H9 (cell line): Measurements from ENCODE around the gene CAT. TPM values are rescaled to one million over a fixed set of nuclear protein-coding genes. Genes with fewer than 3 reads are reported as not detected.

ENCODE experiments used
- DNase-seq: peaks from one replicate; pipeline ENCODE4 v3.0.0-alpha.2; 2017
- H2AFZ ChIP-seq: one replicate; pipeline ENCODE4 v1.6.1; 2013; ENCODE audit warnings: mild to moderate bottlenecking, low read length, control low read depth, moderate library complexity
- H2AK5ac ChIP-seq: 2 replicates; pipeline ENCODE4 v1.6.1; 2013; ENCODE audit warnings: low read length, control low read depth, mixed read lengths; ENCODE audit not compliant: insufficient read length
- H2BK120ac ChIP-seq: one replicate; pipeline ENCODE4 v1.6.1; 2013; ENCODE audit warnings: low read depth, mild to moderate bottlenecking, low read length, control low read depth, inconsistent platforms; ENCODE audit not compliant: poor library complexity, severe bottlenecking
- H2BK12ac ChIP-seq: 2 replicates; pipeline ENCODE4 v1.6.1; 2013; ENCODE audit warnings: low read length, control low read depth, mixed read lengths, low read depth; ENCODE audit not compliant: insufficient read length
- H2BK15ac ChIP-seq: 2 replicates; pipeline ENCODE4 v1.6.1; 2013; ENCODE audit warnings: low read depth, low read length, control low read depth
- H2BK20ac ChIP-seq: one replicate; pipeline ENCODE4 v1.6.1; 2013; ENCODE audit warnings: low read depth, mild to moderate bottlenecking, low read length, control low read depth, inconsistent platforms; ENCODE audit not compliant: poor library complexity, severe bottlenecking
- H2BK5ac ChIP-seq: 2 replicates; pipeline ENCODE4 v1.6.1; 2013; ENCODE audit warnings: low read length, control low read depth, mixed read lengths; ENCODE audit not compliant: insufficient read length
- H3K14ac ChIP-seq: 2 replicates; pipeline ENCODE4 v1.6.1; 2013; ENCODE audit warnings: low read length, control low read depth; ENCODE audit not compliant: insufficient read depth
- H3K18ac ChIP-seq: 2 replicates; pipeline ENCODE4 v1.6.1; 2013; ENCODE audit warnings: low read depth, mild to moderate bottlenecking, mixed read lengths, low read length, control low read depth; ENCODE audit not compliant: insufficient read length
- H3K23ac ChIP-seq: 2 replicates; pipeline ENCODE4 v1.6.1; 2013; ENCODE audit warnings: low read length, control low read depth, mixed read lengths, low read depth; ENCODE audit not compliant: insufficient read length
- H3K23me2 ChIP-seq: 2 replicates; pipeline ENCODE4 v1.6.1; 2013; ENCODE audit warnings: low read depth, mild to moderate bottlenecking, mixed read lengths, low read length, control low read depth; ENCODE audit not compliant: insufficient read length, poor library complexity, severe bottlenecking
- H3K27ac ChIP-seq: 2 replicates; pipeline ENCODE4 v1.5.1; 2013; ENCODE audit warnings: low read length, control low read depth, mixed read lengths, low read depth; ENCODE audit not compliant: insufficient read length
- H3K27me3 ChIP-seq: 2 replicates; pipeline ENCODE4 v1.6.1; 2013; ENCODE audit warnings: low read length, control low read depth, inconsistent platforms; ENCODE audit not compliant: insufficient read depth
- H3K4ac ChIP-seq: 2 replicates; pipeline ENCODE4 v1.6.1; 2013; ENCODE audit warnings: low read depth, mild to moderate bottlenecking, control low read depth, inconsistent platforms, low read length, moderate library complexity
- H3K4me1 ChIP-seq: 2 replicates; pipeline ENCODE4 v1.6.1; 2013; ENCODE audit warnings: low read length, control low read depth, inconsistent platforms; ENCODE audit not compliant: insufficient read depth
- H3K4me2 ChIP-seq: 2 replicates; pipeline ENCODE4 v1.6.1; 2013; ENCODE audit warnings: low read length, control low read depth, mixed read lengths; ENCODE audit not compliant: insufficient read length, insufficient read depth
- H3K56ac ChIP-seq: 2 replicates; pipeline ENCODE4 v1.6.1; 2013; ENCODE audit warnings: low read depth, mild to moderate bottlenecking, mixed read lengths, low read length, control low read depth; ENCODE audit not compliant: insufficient read length
- H3K79me1 ChIP-seq: 2 replicates; pipeline ENCODE4 v1.6.1; 2013; ENCODE audit warnings: low read depth, mild to moderate bottlenecking, moderate library complexity, low read length, control low read depth, inconsistent platforms; ENCODE audit not compliant: insufficient read depth, poor library complexity, severe bottlenecking
- H3K79me2 ChIP-seq: 2 replicates; pipeline ENCODE4 v1.6.1; 2013; ENCODE audit warnings: low read length, control low read depth, inconsistent platforms; ENCODE audit not compliant: insufficient read depth
- H3K9ac ChIP-seq: 2 replicates; pipeline ENCODE4 v1.6.1; 2013; ENCODE audit warnings: low read length, control low read depth, mixed read lengths; ENCODE audit not compliant: insufficient read length; ENCODE audit errors: extremely low read depth
- H3K9me3 ChIP-seq: one replicate; pipeline ENCODE4 v1.6.1; 2013; ENCODE audit warnings: low read depth, low read length, inconsistent platforms; ENCODE audit not compliant: control insufficient read depth
- H3T11ph ChIP-seq: one replicate; pipeline ENCODE4 v1.6.1; 2013; ENCODE audit warnings: mild to moderate bottlenecking, low read length, control low read depth, inconsistent platforms
- H4K20me1 ChIP-seq: one replicate; pipeline ENCODE4 v1.6.1; 2013; ENCODE audit not compliant: control insufficient read depth, insufficient read length, insufficient read depth
- H4K5ac ChIP-seq: 2 replicates; pipeline ENCODE4 v1.6.1; 2013; ENCODE audit warnings: low read depth, mild to moderate bottlenecking, mixed read lengths, low read length, control low read depth; ENCODE audit not compliant: insufficient read length
- H4K8ac ChIP-seq: replicated peaks from 2 replicates; pipeline ENCODE4 v1.6.1; 2013; ENCODE audit warnings: low read length, control low read depth, mixed read lengths, low read depth; ENCODE audit not compliant: insufficient read length
- H4K91ac ChIP-seq: 2 replicates; pipeline ENCODE4 v1.6.1; 2013; ENCODE audit warnings: low read depth, mild to moderate bottlenecking, moderate library complexity, mixed read lengths, low read length, control low read depth; ENCODE audit not compliant: insufficient read length
- H3K27ac Mint-ChIP-seq, 3 experiments: 2 replicates in 2 of 3; 3 replicates in 1 of 3; pipeline ENCODE4 v1.8.0; 2020 to 2021; ENCODE audit warnings: mixed read lengths in 3 of 3, mild to moderate bottlenecking in 1 of 3, moderate library complexity in 1 of 3
- H3K27me3 Mint-ChIP-seq: 2 replicates; pipeline ENCODE4 v1.8.0; 2021; ENCODE audit warnings: low read depth, mild to moderate bottlenecking, moderate library complexity, mixed read lengths
- H3K36me3 Mint-ChIP-seq, 3 experiments: 2 replicates in 2 of 3; 3 replicates in 1 of 3; pipeline ENCODE4 v1.8.0; 2020 to 2021; ENCODE audit warnings: low read depth in 3 of 3, mixed read lengths in 3 of 3; ENCODE audit not compliant: insufficient read depth in 1 of 3
- H3K4me1 Mint-ChIP-seq, 2 experiments: 2 replicates each; pipeline ENCODE4 v1.8.0; 2020; ENCODE audit warnings: mixed read lengths in 2 of 2
- H3K4me3 Mint-ChIP-seq, 2 experiments: 2 replicates in 1 of 2; 3 replicates in 1 of 2; pipeline ENCODE4 v1.8.0; 2020 to 2021; ENCODE audit warnings: mild to moderate bottlenecking in 2 of 2, mixed read lengths in 2 of 2, moderate library complexity in 1 of 2
- H3K9me3 Mint-ChIP-seq, 2 experiments: 2 replicates in 1 of 2; 3 replicates in 1 of 2; pipeline ENCODE4 v1.8.0; 2020; ENCODE audit warnings: mild to moderate bottlenecking in 2 of 2, mixed read lengths in 2 of 2, moderate library complexity in 1 of 2
- WGBS: extraction: QIAGEN DNeasy Blood & Tissue Kit; methylation state at CpG from one replicate; pipeline ENCODE4 v1.1.7; 2013; ENCODE audit warnings: missing lambda C conversion rate, low lambda C conversion rate, mixed read lengths; ENCODE audit not compliant: insufficient read length; ENCODE audit errors: extremely low coverage; 5-methylcytosine and 5-hydroxymethylcytosine counted together
- total RNA-seq: library from RNA; stranded (reverse); gene quantifications from 2 replicates; pipeline ENCODE4 v1.2.1, GENCODE V29; 2021
- TF ChIP-seq, protein P1 (sequence below): fragments of 200-600 bp; sonication (generic); conservative IDR thresholded peaks from 3 replicates; pipeline ENCODE4 v1.8.0; 2021; ENCODE audit warnings: antibody characterized with exemption, mild to moderate bottlenecking

The CAT gene
- total RNA-seq, 1 experiment from 2014 or later: 9.9 TPM

DNA sequence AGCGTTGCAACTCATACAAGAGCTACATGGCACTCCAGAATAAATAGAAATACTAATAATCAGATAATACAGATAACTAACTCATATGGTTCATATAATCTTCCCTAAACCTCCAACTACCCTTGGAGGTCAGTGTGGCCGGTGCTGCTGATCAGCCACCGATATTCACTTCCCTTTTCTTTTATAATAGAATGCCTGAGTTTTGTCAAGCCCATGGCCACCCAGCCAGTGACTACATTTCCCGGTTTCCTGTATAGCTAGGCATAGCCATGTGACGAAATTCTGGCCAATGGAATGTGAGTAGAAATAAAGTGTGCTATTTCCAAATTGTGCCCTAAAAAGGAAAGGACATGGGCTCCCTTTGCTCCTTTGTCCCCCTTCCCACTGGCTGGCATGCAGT, 5.9 kb upstream of the CAT start:
- no peak overlapping the region for H3K9ac ChIP-seq
- no peak overlapping the region for H4K91ac ChIP-seq
- no peak for DNase-seq
- no peak overlapping the region for H3T11ph ChIP-seq
- no peak overlapping the region for H3K4ac ChIP-seq
- no peak overlapping the region for H2BK120ac ChIP-seq
- Mint-ChIP-seq H3K4me3 (no peak overlapping the region), H3K4me1 (no peaks in the 10 kb centered on the region), H3K36me3 (no peaks in the 10 kb centered on the region), H3K27ac (no peak overlapping the region), H3K9me3 (no peaks in the 10 kb centered on the region), H3K27me3 (peaks cover 1% of the 10 kb centered on the region; the same call in 1 of the 2 replicates)
- H2AK5ac ChIP-seq: no peak overlapping the region
- no CpG with 5 or more reads among the region's 5 CpGs for WGBS
- no peak overlapping the region for H2BK12ac ChIP-seq
- no peaks in the 10 kb centered on the region for H3K27me3 ChIP-seq
- no peak overlapping the region for H3K56ac ChIP-seq
- H3K9me3 ChIP-seq: no peaks in the 10 kb centered on the region
- H4K5ac ChIP-seq: no peak overlapping the region
- no peak overlapping the region for H3K18ac ChIP-seq
- no peak overlapping the region for H2BK20ac ChIP-seq
- H2BK15ac ChIP-seq: no peak overlapping the region
- H3K79me2 ChIP-seq: no peaks in the 10 kb centered on the region
- no peak overlapping the region for H3K4me2 ChIP-seq
- H3K4me1 ChIP-seq: no peaks in the 10 kb centered on the region
- H4K20me1 ChIP-seq: no peaks in the 10 kb centered on the region
- TF ChIP-seq, protein P1, sequence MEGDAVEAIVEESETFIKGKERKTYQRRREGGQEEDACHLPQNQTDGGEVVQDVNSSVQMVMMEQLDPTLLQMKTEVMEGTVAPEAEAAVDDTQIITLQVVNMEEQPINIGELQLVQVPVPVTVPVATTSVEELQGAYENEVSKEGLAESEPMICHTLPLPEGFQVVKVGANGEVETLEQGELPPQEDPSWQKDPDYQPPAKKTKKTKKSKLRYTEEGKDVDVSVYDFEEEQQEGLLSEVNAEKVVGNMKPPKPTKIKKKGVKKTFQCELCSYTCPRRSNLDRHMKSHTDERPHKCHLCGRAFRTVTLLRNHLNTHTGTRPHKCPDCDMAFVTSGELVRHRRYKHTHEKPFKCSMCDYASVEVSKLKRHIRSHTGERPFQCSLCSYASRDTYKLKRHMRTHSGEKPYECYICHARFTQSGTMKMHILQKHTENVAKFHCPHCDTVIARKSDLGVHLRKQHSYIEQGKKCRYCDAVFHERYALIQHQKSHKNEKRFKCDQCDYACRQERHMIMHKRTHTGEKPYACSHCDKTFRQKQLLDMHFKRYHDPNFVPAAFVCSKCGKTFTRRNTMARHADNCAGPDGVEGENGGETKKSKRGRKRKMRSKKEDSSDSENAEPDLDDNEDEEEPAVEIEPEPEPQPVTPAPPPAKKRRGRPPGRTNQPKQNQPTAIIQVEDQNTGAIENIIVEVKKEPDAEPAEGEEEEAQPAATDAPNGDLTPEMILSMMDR: no peak
- no peak overlapping the region for H3K14ac ChIP-seq
- no peaks in the 10 kb centered on the region for H3K79me1 ChIP-seq
- no peak overlapping the region for H3K23ac ChIP-seq
- H4K8ac ChIP-seq: no peak overlapping the region
- H2AFZ ChIP-seq: no peak overlapping the region
- H2BK5ac ChIP-seq: no peak overlapping the region
- no peak overlapping the region for H3K27ac ChIP-seq
- H3K23me2 ChIP-seq: no peaks in the 10 kb centered on the region
